ENCODE results near the gene DHX30.

DHX30 gene

DNA sequence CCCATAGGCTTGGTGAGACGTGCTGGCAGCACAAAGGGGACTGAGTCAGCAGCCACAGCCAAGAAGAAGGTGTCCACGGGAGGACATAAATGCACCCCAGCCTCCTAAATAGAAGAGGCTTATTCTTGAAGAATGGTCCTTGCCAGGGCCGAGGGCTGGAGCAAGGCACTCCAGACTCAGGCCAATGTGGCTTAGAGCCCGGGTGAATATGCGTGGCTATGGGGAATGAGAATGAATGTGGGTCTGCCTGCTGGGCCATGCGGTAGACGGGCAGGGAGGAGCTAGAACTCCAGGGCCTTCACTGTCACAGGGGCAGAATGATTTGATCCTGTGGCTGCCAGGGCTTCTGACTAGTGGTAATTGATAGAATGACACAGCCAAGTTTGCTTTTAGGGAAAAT lies 34.0 kb downstream of the DHX30 start:
- DNase-seq (ENCODE audit: low spot score): no peak
- ChIA-PET POLR2A (ENCODE audit: low non-redundant PET) (interaction anchor here (0.7 kb wide), 1 partner anchor 40 kb away, joined by 3 read pairs; no protein-coding TSS in a partner anchor), CTCF (interaction anchor here (0.6 to 2.1 kb wide), 4 partner anchors 12 to 1633 kb away, joined by 3 to 7 read pairs (median 4); partner anchors contain the start of gene DAG1)
- TF ChIP-seq, protein P1, sequence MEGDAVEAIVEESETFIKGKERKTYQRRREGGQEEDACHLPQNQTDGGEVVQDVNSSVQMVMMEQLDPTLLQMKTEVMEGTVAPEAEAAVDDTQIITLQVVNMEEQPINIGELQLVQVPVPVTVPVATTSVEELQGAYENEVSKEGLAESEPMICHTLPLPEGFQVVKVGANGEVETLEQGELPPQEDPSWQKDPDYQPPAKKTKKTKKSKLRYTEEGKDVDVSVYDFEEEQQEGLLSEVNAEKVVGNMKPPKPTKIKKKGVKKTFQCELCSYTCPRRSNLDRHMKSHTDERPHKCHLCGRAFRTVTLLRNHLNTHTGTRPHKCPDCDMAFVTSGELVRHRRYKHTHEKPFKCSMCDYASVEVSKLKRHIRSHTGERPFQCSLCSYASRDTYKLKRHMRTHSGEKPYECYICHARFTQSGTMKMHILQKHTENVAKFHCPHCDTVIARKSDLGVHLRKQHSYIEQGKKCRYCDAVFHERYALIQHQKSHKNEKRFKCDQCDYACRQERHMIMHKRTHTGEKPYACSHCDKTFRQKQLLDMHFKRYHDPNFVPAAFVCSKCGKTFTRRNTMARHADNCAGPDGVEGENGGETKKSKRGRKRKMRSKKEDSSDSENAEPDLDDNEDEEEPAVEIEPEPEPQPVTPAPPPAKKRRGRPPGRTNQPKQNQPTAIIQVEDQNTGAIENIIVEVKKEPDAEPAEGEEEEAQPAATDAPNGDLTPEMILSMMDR (conservative IDR thresholded peaks at IDR 0.05; ENCODE audit: low read depth): no peak
- H3K27ac ChIP-seq: 0 out of 2 replicates have a peak overlapping the region, but pooled peaks have one; percentile 11

- no peak for DNase-seq (ENCODE audit: low spot score)
- no peak overlapping the region for H3K27ac ChIP-seq
- ChIA-PET CTCF (interaction anchor here (1.9 kb wide), 1 partner anchor 13 kb away, joined by 4 read pairs; no protein-coding TSS in a partner anchor), POLR2A (ENCODE audit: low non-redundant PET) (no interaction called here)
- TF ChIP-seq, protein P1 (conservative IDR thresholded peaks at IDR 0.05; ENCODE audit: low read depth): no peak
These were observed 35.6 kb downstream of the DHX30 start for GRCh38 chr3:47838503-47838902.

DNA sequence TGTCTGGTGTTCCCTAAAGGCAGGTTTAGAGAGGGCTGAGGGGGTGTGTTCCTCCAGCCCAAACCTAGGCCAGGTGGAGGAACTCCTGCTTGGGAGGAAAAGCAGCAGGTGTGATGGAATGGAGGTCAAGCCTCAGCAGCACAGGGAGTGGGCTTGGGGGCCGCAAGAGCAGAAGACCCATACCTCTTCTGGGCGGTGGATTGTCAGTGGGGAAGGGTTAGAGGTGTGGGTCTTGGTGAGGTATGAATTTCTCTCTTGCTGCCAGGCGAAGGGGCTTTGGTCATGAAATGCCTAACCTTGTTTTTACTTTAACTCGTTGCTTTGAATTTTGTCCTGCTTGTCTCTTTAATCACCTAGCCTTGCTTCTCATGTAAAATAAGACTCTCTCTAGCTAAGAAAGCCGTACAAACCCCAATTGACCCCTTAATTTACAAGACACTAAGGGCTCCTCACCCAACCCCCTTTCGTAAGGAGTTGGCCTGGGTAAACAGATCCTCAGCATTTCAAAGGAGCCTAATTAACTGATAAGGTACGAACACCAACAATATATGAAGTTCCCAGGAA lies 38.9 kb downstream of the DHX30 start:
- DNase-seq (ENCODE audit: low spot score): no peak
- ChIA-PET CTCF (no interaction called here), POLR2A (ENCODE audit: low non-redundant PET) (no interaction called here)
- TF ChIP-seq, protein P1 (conservative IDR thresholded peaks at IDR 0.05; ENCODE audit: low read depth): no peak
- no peak overlapping the region for H3K27ac ChIP-seq

DNA sequence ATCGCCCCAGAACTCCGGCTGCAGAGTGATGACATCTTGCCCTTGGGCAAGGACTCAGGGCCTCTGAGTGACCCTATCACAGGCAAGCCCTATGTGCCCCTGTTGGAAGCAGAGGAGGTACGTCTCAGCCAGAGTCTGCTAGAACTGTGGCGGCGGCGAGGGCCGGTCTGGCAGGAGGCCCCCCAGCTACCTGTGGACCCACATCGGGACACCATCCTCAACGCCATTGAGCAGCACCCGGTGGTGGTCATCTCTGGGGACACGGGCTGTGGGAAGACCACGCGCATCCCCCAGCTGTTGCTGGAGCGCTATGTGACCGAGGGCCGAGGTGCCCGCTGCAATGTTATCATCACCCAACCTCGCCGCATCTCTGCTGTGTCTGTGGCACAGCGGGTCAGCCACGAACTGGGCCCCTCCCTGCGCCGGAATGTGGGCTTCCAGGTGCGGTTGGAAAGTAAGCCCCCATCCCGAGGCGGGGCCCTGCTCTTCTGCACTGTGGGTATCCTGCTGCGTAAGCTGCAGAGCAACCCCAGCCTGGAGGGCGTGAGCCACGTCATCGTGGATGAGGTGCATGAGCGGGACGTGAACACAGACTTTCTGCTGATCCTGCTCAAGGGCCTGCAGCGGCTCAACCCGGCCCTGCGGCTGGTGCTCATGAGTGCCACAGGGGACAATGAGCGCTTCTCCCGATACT lies 43.4 kb downstream of the DHX30 start:
- no peak for DNase-seq (ENCODE audit: low spot score)
- H3K27ac ChIP-seq: peak overlapping the region; percentile 51
- ChIA-PET POLR2A (ENCODE audit: low non-redundant PET) (no interaction called here), CTCF (no interaction called here)
- TF ChIP-seq, protein P1 (conservative IDR thresholded peaks at IDR 0.05; ENCODE audit: low read depth): no peak

DNA sequence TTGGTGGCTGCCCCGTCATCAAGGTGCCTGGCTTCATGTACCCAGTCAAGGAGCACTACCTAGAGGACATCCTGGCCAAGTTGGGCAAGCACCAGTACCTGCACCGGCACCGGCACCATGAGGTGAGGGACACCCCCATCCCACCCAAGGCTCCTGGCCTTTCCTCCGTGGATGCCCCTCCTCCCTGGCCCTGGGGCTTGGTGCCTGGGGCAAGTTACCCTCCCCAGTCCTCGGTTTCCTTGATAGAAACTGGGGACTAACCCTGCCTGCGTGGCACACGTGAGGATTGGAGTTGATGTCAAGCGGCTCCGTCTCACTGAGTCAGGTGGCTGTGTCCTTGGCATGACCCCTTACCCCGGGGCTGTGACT lies 43.9 kb downstream of the DHX30 start:
- no peak for DNase-seq (ENCODE audit: low spot score)
- CTCF ChIA-PET: no interaction called here
- POLR2A ChIA-PET (ENCODE audit: low non-redundant PET): no interaction called here
- peak overlapping the region; percentile 51 for H3K27ac ChIP-seq
- TF ChIP-seq, protein P1 (conservative IDR thresholded peaks at IDR 0.05; ENCODE audit: low read depth): no peak

DNA sequence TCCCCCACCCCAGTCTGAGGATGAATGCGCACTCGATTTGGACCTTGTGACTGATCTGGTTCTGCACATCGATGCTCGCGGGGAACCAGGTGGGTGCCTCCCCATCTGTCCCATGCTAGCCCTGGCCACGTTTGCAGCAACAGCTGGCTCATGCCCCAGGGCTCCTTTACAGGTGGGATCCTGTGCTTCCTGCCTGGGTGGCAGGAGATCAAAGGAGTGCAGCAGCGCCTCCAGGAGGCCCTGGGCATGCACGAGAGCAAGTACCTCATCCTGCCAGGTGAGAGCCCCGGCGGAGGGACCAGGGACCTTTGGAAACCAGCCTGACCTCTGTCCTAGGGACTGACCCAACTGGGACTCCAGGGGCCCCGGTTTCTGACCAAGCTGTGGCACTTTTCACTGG lies 44.3 kb downstream of the DHX30 start:
- DNase-seq (ENCODE audit: low spot score): no peak
- TF ChIP-seq, protein P1 (conservative IDR thresholded peaks at IDR 0.05; ENCODE audit: low read depth): no peak
- ChIA-PET CTCF (no interaction called here), POLR2A (ENCODE audit: low non-redundant PET) (no interaction called here)
- peak overlapping the region; percentile 51 for H3K27ac ChIP-seq

Measured in RWPE1 (cell line).